OCI-LY1 (cell line): Measurements from ENCODE around the gene ITGAE.

Experiments used
- H2AFZ ChIP-seq: fragments of 200-600 bp; sonication (generic), shearing (Covaris generic); 2 replicates; pipeline ENCODE4 v1.6.0; 2014; ENCODE audit warnings: antibody characterized with exemption, mild to moderate bottlenecking, low read length
- H3F3A ChIP-seq: fragments of 200-600 bp; sonication (generic), shearing (Covaris generic); 2 replicates; pipeline ENCODE4 v1.6.0; 2014; ENCODE audit warnings: mild to moderate bottlenecking, antibody characterized with exemption, low read length, moderate library complexity; ENCODE audit not compliant: insufficient read depth
- H3K27ac ChIP-seq: fragments of 200-600 bp; sonication (generic); 2 replicates; pipeline ENCODE4 v1.5.1; 2014; ENCODE audit warnings: low read length, mixed run types, mild to moderate bottlenecking, low read depth; ENCODE audit not compliant: poor library complexity, severe bottlenecking
- H3K27me3 ChIP-seq: fragments of 200-600 bp; sonication (generic); 2 replicates; pipeline ENCODE4 v1.6.0; 2014; ENCODE audit warnings: antibody characterized with exemption, mild to moderate bottlenecking, low read length, moderate library complexity; ENCODE audit not compliant: insufficient read depth
- H3K36me3 ChIP-seq: fragments of 200-600 bp; sonication (generic); 2 replicates; pipeline ENCODE4 v1.6.1; 2014; ENCODE audit warnings: mild to moderate bottlenecking, antibody characterized with exemption, low read length, moderate library complexity, mixed read lengths; ENCODE audit not compliant: insufficient read depth
- H3K4me1 ChIP-seq: fragments of 200-600 bp; sonication (generic); 2 replicates; pipeline ENCODE4 v1.5.1; 2014; ENCODE audit warnings: mild to moderate bottlenecking, low read length, moderate library complexity; ENCODE audit not compliant: insufficient read depth, severe bottlenecking
- H3K4me2 ChIP-seq: fragments of 200-600 bp; sonication (generic), shearing (Covaris generic); 2 replicates; pipeline ENCODE4 v1.6.1; 2014; ENCODE audit warnings: low read length
- H3K4me3 ChIP-seq: fragments of 200-600 bp; sonication (generic); 2 replicates; pipeline ENCODE4 v1.5.1; 2014; ENCODE audit warnings: low read length, low read depth, mild to moderate bottlenecking, mixed read lengths; ENCODE audit not compliant: poor library complexity, severe bottlenecking
- H3K79me2 ChIP-seq: fragments of 200-600 bp; shearing (Covaris generic); 2 replicates; pipeline ENCODE4 v1.6.1; 2016; ENCODE audit warnings: mixed run types, low read length, mixed read lengths; ENCODE audit not compliant: insufficient read depth
- H3K9ac ChIP-seq: fragments of 200-600 bp; sonication (generic), shearing (Covaris generic); 2 replicates; pipeline ENCODE4 v1.6.1; 2014; ENCODE audit warnings: mild to moderate bottlenecking, low read length, mixed read lengths
- H3K9me2 ChIP-seq: fragments of 200-600 bp; sonication (generic), shearing (Covaris generic); 2 replicates; pipeline ENCODE4 v1.6.1; 2014; ENCODE audit warnings: low read depth, mild to moderate bottlenecking, low read length, mixed read lengths
- H3K9me3 ChIP-seq: fragments of 200-600 bp; shearing (Covaris generic); 2 replicates; pipeline ENCODE4 v1.6.1; 2014; ENCODE audit warnings: low read length, mixed read lengths
- H4K20me1 ChIP-seq: fragments of 200-600 bp; sonication (generic), shearing (Covaris generic); 2 replicates; pipeline ENCODE4 v1.6.0; 2016; ENCODE audit warnings: mild to moderate bottlenecking, low read length; ENCODE audit not compliant: insufficient read depth
- EZH2 ChIP-seq: fragments of 200-600 bp; sonication (generic), shearing (Covaris generic); IDR thresholded peaks from 2 replicates; pipeline ENCODE4 v1.8.0; 2017; ENCODE audit warnings: borderline replicate concordance, mixed run types, mild to moderate bottlenecking, antibody characterized with exemption, low read length, moderate library complexity, mixed read lengths
- TF ChIP-seq, protein P1 (sequence below): fragments of 200-600 bp; sonication (generic), shearing (Covaris generic); IDR thresholded peaks from 2 replicates; pipeline ENCODE4 v1.5.1; 2017; ENCODE audit warnings: mild to moderate bottlenecking, antibody characterized with exemption, low read length, moderate library complexity, mixed read lengths

ITGAE gene, protein sequence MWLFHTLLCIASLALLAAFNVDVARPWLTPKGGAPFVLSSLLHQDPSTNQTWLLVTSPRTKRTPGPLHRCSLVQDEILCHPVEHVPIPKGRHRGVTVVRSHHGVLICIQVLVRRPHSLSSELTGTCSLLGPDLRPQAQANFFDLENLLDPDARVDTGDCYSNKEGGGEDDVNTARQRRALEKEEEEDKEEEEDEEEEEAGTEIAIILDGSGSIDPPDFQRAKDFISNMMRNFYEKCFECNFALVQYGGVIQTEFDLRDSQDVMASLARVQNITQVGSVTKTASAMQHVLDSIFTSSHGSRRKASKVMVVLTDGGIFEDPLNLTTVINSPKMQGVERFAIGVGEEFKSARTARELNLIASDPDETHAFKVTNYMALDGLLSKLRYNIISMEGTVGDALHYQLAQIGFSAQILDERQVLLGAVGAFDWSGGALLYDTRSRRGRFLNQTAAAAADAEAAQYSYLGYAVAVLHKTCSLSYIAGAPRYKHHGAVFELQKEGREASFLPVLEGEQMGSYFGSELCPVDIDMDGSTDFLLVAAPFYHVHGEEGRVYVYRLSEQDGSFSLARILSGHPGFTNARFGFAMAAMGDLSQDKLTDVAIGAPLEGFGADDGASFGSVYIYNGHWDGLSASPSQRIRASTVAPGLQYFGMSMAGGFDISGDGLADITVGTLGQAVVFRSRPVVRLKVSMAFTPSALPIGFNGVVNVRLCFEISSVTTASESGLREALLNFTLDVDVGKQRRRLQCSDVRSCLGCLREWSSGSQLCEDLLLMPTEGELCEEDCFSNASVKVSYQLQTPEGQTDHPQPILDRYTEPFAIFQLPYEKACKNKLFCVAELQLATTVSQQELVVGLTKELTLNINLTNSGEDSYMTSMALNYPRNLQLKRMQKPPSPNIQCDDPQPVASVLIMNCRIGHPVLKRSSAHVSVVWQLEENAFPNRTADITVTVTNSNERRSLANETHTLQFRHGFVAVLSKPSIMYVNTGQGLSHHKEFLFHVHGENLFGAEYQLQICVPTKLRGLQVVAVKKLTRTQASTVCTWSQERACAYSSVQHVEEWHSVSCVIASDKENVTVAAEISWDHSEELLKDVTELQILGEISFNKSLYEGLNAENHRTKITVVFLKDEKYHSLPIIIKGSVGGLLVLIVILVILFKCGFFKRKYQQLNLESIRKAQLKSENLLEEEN

GRCh38 chr17:3800362-3801271 lies at the start of gene ITGAE:
ITGAE (minus strand) TSS chr17:3801188; CDS start chr17:3801144, 44 bp downstream.
- Histone ChIP-seq H3K36me3 (no peaks in the 10 kb centered on the region), H3K4me3 (no peak within 1 kb of the TSS), H3F3A (no peaks in the 10 kb centered on the region), H3K9me2 (no peaks in the 10 kb centered on the region), H3K79me2 (no peaks in the 10 kb centered on the region), H3K27me3 (no peaks in the 10 kb centered on the region; the same call in 1 of the 2 replicates), H2AFZ (no peak within 1 kb of the TSS), H4K20me1 (no peaks in the 10 kb centered on the region), H3K4me2 (no peak within 1 kb of the TSS), H3K27ac (no peak within 1 kb of the TSS), H3K4me1 (peaks cover 9% of the 10 kb centered on the region), H3K9ac (no peak within 1 kb of the TSS), H3K9me3 (no peaks in the 10 kb centered on the region)
- TF ChIP-seq, protein P1, sequence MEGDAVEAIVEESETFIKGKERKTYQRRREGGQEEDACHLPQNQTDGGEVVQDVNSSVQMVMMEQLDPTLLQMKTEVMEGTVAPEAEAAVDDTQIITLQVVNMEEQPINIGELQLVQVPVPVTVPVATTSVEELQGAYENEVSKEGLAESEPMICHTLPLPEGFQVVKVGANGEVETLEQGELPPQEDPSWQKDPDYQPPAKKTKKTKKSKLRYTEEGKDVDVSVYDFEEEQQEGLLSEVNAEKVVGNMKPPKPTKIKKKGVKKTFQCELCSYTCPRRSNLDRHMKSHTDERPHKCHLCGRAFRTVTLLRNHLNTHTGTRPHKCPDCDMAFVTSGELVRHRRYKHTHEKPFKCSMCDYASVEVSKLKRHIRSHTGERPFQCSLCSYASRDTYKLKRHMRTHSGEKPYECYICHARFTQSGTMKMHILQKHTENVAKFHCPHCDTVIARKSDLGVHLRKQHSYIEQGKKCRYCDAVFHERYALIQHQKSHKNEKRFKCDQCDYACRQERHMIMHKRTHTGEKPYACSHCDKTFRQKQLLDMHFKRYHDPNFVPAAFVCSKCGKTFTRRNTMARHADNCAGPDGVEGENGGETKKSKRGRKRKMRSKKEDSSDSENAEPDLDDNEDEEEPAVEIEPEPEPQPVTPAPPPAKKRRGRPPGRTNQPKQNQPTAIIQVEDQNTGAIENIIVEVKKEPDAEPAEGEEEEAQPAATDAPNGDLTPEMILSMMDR: no peak
- no peak for TF ChIP-seq EZH2

GRCh38 chr17:3848229-3848835 lies 47.3 kb upstream of the ITGAE start:
- no peaks in the 10 kb centered on the region for H4K20me1 ChIP-seq
- H3K4me3 ChIP-seq: no peak overlapping the region
- H3K9ac ChIP-seq: no peak overlapping the region
- H3F3A ChIP-seq: no peaks in the 10 kb centered on the region
- no peak overlapping the region for H3K27ac ChIP-seq
- H3K9me2 ChIP-seq: no peaks in the 10 kb centered on the region
- H2AFZ ChIP-seq: no peak overlapping the region
- no peaks in the 10 kb centered on the region; the same call in 1 of the 2 replicates for H3K79me2 ChIP-seq
- no peak overlapping the region for H3K4me2 ChIP-seq
- peaks cover 14% of the 10 kb centered on the region for H3K4me1 ChIP-seq
- peaks cover 4% of the 10 kb centered on the region; the same call in 1 of the 2 replicates for H3K27me3 ChIP-seq
- H3K9me3 ChIP-seq: no peaks in the 10 kb centered on the region
- TF ChIP-seq, protein P1: no peak
- no peak for TF ChIP-seq EZH2
- peaks cover 5% of the 10 kb centered on the region; the same call in 1 of the 2 replicates for H3K36me3 ChIP-seq
